Right lobe of liver (tissue), 6 donors: Measurements from ENCODE around the gene TEX55. TPM values are rescaled to one million over a fixed set of nuclear protein-coding genes. Genes with fewer than 3 reads are reported as not detected.
"Not testable (repeated sequence)": the region's sequence is repeated elsewhere in the genome, so short reads cannot be mapped to it uniquely, and the experiment has no call there.

Experiments used
- ATAC-seq, 4 donors: fragments of 200-7000 bp; cut with Tn5 transposase; one replicate each; pipeline ENCODE4 v1.9.1; 2020; ENCODE audit warnings: mild to moderate bottlenecking in 4 of 4, moderate library complexity in 4 of 4
- DNase-seq, 3 donors: peaks; one replicate each; pipeline ENCODE4 v3.0.0-alpha.2; 2020
- H3K27ac ChIP-seq, 3 donors: fragments of 200-600 bp; one replicate each; pipeline ENCODE4 v1.8.0; 2022
- H3K27me3 ChIP-seq, 2 donors: fragments of 200-600 bp; one replicate each; pipeline ENCODE4 v1.8.0; 2022
- H3K36me3 ChIP-seq, 4 donors: fragments of 200-600 bp; sonication (generic) in 1 of 4; one replicate each; pipeline versions ENCODE4 v1.5.1 to v1.8.0; 2017 to 2022; ENCODE audit warnings: control low read depth in 1 of 4
- H3K4me1 ChIP-seq, 4 donors: fragments of 200-600 bp; sonication (generic) in 1 of 4; one replicate each; pipeline versions ENCODE4 v1.5.1 to v1.8.0; 2017 to 2022; ENCODE audit warnings: control low read depth in 1 of 4
- H3K4me3 ChIP-seq, 3 donors: fragments of 200-600 bp; one replicate each; pipeline ENCODE4 v1.8.0; 2022
- H3K9me3 ChIP-seq, 4 donors: fragments of 200-600 bp; sonication (generic) in 1 of 4; one replicate each; pipeline versions ENCODE4 v1.5.1 to v1.8.0; 2017 to 2022; ENCODE audit warnings: control low read depth in 1 of 4
- POLR2A ChIP-seq: fragments of 450-650 bp; IDR thresholded peaks from one replicate; pipeline ENCODE4 v1.6.1; 2017; ENCODE audit warnings: antibody characterized with exemption, mild to moderate bottlenecking
- WGBS: methylation state at CpG from one replicate; pipeline ENCODE4 v1.1.6; 2018; ENCODE audit warnings: low coverage, low lambda C conversion rate; ENCODE audit not compliant: insufficient coverage; ENCODE audit errors: missing lambda C conversion rate; 5-methylcytosine and 5-hydroxymethylcytosine counted together
- intact Hi-C, 2 donors: fragments of 100-400 bp; cut with DNase I; formaldehyde crosslinking; loops; one replicate each; pipeline versions ENCODE4 v1.11.2 to v1.14.1; 2022
- total RNA-seq, 6 experiments: library from RNA; depleted of rRNA in 2 of 6; stranded (reverse); fragments of >200 nt in 2 of 6; fragmentation: NEBNext Ultra II Directional in 3 of 6; extraction: Animal tissue kit (Norgen Biotek cat#: 25700) in 3 of 6; gene quantifications; one replicate each; pipeline versions ENCODE4 v1.1.0 to v1.2.4, GENCODE V29; 2016 to 2023
- TF ChIP-seq, protein P1 (sequence below), 4 donors: fragments of 200-600 bp in 3 of 4; fragments of 450-650 bp in 1 of 4; IDR thresholded peaks; one replicate each; pipeline versions ENCODE4 v1.5.1 to v1.8.0; 2016 to 2022; ENCODE audit warnings: antibody characterized with exemption in 4 of 4, mild to moderate bottlenecking in 2 of 4
- donor health status: DM: no; HTN: yes; CAD: no.
- donor health status: DM: no; HTN: no; CAD: no.
- donor health status: DM: no; HTN: no; CAD: no.
- donor health status: DM: no; HTN: yes; CAD: no.
- donor health status: DM: no; HTN: yes; CAD: no.

The TEX55 gene
- total RNA-seq, 6 experiments from 2014 or later = not detected

GRCh38 chr3:119104031-119104430, 41.9 kb upstream of the TEX55 start:
- DNase-seq = no peak
- no peak for ATAC-seq
- Histone ChIP-seq H3K4me3 (no peak overlapping the region), H3K27ac (no peak overlapping the region), H3K9me3 (no peaks in the 10 kb centered on the region), H3K27me3 (no peaks in the 10 kb centered on the region), H3K4me1 (no peaks in the 10 kb centered on the region), H3K36me3 (no peaks in the 10 kb centered on the region)
- TF ChIP-seq POLR2A = no peak
- TF ChIP-seq, protein P1, sequence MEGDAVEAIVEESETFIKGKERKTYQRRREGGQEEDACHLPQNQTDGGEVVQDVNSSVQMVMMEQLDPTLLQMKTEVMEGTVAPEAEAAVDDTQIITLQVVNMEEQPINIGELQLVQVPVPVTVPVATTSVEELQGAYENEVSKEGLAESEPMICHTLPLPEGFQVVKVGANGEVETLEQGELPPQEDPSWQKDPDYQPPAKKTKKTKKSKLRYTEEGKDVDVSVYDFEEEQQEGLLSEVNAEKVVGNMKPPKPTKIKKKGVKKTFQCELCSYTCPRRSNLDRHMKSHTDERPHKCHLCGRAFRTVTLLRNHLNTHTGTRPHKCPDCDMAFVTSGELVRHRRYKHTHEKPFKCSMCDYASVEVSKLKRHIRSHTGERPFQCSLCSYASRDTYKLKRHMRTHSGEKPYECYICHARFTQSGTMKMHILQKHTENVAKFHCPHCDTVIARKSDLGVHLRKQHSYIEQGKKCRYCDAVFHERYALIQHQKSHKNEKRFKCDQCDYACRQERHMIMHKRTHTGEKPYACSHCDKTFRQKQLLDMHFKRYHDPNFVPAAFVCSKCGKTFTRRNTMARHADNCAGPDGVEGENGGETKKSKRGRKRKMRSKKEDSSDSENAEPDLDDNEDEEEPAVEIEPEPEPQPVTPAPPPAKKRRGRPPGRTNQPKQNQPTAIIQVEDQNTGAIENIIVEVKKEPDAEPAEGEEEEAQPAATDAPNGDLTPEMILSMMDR (IDR thresholded peaks at IDR 0.05) = no peak
- 62% methylated on average over 4 of the region's 4 CpGs for WGBS
- intact Hi-C loops = no loop called here

GRCh38 chr3:119118330-119118729, 27.6 kb upstream of the TEX55 start:
- 60% methylated on average over 1 of the region's 3 CpGs for WGBS

DNA sequence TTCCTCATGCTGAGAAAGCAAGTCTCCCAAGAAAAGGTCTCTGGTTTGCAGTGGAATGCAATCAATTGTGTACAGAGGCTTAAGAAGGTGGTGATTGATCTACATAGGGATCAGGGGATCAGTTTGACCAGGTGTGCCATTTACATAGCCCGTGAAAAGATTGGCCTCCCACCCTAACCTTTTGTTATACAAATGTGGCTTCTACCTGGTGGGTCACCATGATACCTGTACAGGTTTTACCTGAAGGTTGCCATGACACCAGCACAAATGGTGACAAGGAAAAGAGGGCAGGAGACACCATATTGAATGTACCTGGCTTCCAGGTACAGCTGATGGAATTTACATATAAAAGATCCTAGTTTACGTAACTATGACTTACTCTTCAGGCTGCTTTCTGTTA, 25.5 kb upstream of the TEX55 start:
- Histone ChIP-seq H3K9me3 (no peaks in the 10 kb centered on the region), H3K4me3 (no peak overlapping the region), H3K27me3 (no peaks in the 10 kb centered on the region), H3K36me3 (no peaks in the 10 kb centered on the region), H3K4me1 (no peaks in the 10 kb centered on the region), H3K27ac (no peak overlapping the region)
- ATAC-seq = no peak
- TF ChIP-seq, protein P1 (IDR thresholded peaks at IDR 0.05) = no peak
- TF ChIP-seq POLR2A = no peak
- intact Hi-C loops = no loop called here
- 58% methylated on average over 2 of the region's 2 CpGs for WGBS
- DNase-seq = no peak

More at GRCh38 chr3:119118330-119118729, 27.6 kb upstream of the TEX55 start:
- DNase-seq, H3K4me3 ChIP-seq, ATAC-seq, intact Hi-C loops, H3K4me1 ChIP-seq, H3K27me3 ChIP-seq, H3K36me3 ChIP-seq, H3K27ac ChIP-seq, H3K9me3 ChIP-seq: not testable (repeated sequence)

DNA sequence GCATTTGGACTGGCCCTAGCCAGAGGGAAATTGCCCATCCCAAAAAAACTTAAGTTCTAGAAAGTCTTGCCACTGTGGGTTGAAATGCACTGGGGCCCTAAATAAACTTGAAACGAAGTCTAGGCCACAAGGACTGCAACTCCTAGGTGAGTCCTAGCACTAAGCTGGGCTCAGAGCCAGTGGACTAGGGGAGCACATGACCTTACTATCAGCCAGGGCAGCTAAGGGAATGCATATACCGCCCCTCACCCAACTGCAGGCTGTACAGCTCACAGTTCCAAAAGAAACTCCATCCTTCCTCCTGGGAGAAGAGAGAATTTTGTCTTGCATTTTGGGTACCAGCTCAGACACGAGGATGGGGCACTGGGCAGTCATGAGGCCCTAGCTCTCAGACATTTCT, 23.6 kb upstream of the TEX55 start:
- no peak for ATAC-seq
- H3K27ac ChIP-seq = no peak overlapping the region
- no peaks in the 10 kb centered on the region for H3K9me3 ChIP-seq
- H3K36me3 ChIP-seq = no peaks in the 10 kb centered on the region
- H3K4me3 ChIP-seq = no peak overlapping the region
- TF ChIP-seq, protein P1 (IDR thresholded peaks at IDR 0.05) = no peak
- no peak for TF ChIP-seq POLR2A
- no peaks in the 10 kb centered on the region for H3K27me3 ChIP-seq
- DNase-seq = no peak
- no peaks in the 10 kb centered on the region for H3K4me1 ChIP-seq
- intact Hi-C loops = no loop called here
- 30% methylated on average over 2 of the region's 3 CpGs for WGBS

DNA sequence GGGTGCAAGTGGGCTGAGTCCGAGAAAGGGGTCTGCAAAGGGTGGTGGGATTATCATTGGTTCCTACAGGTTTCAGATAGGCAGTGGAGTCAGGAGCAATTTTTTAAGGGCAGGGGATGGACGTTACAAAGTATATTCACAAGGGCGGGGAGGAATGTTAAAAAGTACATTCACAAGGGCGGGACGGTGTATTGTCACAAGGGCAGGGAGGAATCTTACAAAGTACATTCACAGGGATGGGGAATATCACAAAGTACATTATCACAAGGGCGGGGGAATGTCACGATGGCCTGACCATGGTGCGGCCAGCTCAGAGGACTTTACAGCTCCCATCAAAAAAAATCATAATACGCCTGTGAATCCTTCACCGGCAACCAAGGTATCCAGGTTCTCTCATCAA, 20.6 kb upstream of the TEX55 start:
- no peak for ATAC-seq
- WGBS = 81% methylated on average over 7 of the region's 10 CpGs
- H3K4me3 ChIP-seq = no peak overlapping the region

More for the DNA sequence above, 20.6 kb upstream of the TEX55 start:
- intact Hi-C loops = no loop called here
- Histone ChIP-seq H3K27me3 (no peaks in the 10 kb centered on the region), H3K36me3 (no peaks in the 10 kb centered on the region), H3K9me3 (no peaks in the 10 kb centered on the region), H3K4me1 (no peaks in the 10 kb centered on the region), H3K27ac (no peak overlapping the region)
- no peak for DNase-seq
- TF ChIP-seq, protein P1 (IDR thresholded peaks at IDR 0.05) = no peak
- TF ChIP-seq POLR2A = no peak
